ENCODE data around the gene PIGA. TPM values are rescaled to one million over a fixed set of nuclear protein-coding genes. Genes with fewer than 3 reads are reported as not detected.
"Not testable (repeated sequence)": the region's sequence is repeated elsewhere in the genome, so short reads cannot be mapped to it uniquely, and the experiment has no call there.

Gene PIGA
- total RNA-seq, 1 donor from 2014 or later, result 15.8 TPM

DNA sequence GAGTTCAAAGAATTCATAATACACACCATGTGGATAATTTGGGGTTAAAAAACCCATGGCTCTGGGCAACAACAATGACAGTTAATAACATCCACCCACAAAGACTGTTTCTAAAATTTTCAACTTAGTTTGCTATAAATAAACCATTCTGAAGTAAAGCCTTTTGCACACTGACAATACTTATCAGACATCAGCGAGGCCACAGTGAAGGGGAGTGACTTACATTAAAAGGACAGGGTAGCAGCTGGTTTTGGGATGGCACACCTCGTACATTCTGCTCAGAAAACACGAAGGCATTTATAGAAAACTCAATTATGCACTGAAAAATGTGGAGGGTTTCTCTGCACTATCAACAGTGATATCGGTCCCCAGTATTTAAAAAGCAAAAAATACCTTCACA lies 15.0 kb downstream of the PIGA start:
- DNase-seq (ENCODE audit: low spot score), result no peak

DNA sequence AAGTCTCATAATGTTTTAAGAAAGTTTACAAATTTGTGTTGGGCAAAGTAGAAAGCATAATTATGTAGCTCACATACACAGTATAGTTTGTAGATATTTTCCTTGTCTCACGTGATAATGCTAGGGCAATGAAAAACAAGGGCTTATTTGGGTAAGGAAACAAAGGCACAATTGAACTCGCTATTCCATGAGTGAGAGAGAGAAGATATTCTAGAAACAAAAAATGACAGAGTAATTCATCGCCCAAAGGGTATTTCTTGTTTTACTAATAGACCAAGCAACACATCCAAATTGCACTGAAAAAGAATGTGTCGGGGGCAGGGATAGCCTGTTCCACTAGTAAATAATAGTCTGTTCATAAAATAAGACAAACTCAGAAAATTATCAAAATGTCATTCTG lies 16.2 kb downstream of the PIGA start:
- no peak for DNase-seq (ENCODE audit: low spot score)

DNA sequence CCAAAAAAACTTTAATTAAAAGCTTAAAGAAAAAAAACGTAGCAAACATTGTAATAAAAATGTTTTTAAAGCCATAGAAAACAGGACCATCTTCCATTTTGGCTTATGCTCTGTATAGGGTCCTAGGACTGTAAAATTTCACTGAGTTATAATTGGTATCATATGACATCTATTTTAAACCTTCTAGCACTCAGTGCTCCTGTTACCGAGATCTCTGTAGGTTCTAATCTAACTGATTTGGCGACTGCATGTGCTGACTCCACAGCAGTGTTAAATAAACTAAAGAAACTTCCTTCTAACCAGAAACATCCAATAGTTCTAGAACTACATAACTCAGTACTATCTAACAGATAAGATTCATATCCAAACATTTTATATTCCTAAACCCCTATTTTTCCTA lies 19.8 kb downstream of the PIGA start, which contains the start of gene ASB11:
Gene ASB11 (minus strand): TSS at position 132 of the 400 bp plus-strand sequence. CDS start 35 bp downstream, at position 97.
- no peak for DNase-seq (ENCODE audit: low spot score)

DNA sequence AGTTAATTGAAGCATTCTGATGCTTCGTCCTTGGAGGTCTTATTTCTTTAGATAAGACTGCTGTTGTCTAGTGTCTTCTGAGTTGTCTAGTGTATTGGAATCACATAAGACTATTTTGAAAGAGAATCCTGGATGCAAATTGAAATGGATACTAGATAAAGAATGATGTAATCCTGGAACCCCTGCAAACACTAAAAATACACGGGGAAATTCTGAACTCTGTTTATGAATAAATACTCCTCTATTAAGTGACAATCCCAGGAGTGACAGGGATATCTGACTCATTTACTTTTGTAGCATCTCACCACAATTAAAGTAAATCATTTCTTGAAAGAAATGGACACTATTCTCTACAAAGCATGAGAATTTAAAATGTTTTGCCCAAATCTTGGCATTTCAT lies 20.9 kb downstream of the PIGA start:
- DNase-seq (ENCODE audit: low spot score), result no peak

DNA sequence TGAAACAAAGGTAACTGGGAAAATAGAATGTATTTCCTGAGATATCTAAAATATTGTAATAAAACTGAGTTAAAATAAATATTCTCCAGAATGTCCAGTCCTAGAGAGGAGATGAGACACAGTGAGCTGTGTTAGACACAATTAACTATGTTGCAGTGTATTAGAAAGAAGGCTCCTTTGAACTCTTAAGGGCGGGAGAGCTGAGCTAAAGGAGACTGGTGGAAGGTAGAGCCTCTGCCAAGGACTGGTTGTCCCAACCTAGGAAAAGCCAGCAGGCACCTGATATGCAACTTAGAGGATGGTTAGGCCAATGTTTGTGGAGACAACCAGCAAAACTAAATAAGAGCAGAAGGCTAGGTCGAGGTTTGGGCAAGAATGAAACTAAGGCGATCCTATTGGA lies 24.2 kb downstream of the PIGA start:
- no peak for DNase-seq (ENCODE audit: low spot score)

DNA sequence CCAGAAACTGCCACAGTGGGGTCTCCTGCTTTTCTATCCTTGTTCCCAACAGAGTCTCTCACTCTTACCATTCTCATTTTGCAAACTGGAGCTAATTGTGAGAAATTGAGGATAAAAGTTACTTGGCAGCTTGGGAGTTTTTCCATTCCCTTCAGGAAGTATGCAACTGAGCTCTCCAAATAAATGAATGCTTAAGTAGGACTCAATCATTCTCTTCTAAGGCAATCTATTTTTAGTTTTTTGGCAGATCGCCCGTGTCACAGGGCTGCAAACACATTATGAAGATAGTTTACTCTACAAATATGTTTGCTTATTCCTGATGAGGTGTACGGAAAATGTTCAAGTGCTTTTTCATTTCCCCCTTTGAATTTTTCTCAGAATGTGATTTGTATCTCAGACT lies 25.2 kb downstream of the PIGA start:
- peak; percentile 54 for DNase-seq (ENCODE audit: low spot score)

DNA sequence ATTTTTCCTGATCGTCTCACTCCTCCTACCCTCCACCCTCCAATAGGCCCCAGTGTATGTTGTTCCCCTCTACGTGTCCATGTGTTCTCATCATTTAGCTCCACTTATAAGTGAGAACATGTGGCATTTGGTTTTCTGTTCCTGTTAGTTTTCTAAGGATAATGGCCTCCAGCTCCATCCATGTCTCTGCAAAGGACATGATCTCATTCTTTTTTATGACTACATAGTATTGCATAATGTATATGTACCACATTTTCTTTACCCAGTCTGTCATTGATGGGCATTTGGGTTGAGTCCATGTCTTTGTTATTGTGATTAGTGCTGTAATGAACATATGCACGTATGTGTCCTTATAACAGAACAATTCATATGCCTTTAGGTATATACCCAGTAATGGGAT lies 29.4 kb downstream of the PIGA start:
- not testable (repeated sequence) for DNase-seq (ENCODE audit: low spot score)

DNA sequence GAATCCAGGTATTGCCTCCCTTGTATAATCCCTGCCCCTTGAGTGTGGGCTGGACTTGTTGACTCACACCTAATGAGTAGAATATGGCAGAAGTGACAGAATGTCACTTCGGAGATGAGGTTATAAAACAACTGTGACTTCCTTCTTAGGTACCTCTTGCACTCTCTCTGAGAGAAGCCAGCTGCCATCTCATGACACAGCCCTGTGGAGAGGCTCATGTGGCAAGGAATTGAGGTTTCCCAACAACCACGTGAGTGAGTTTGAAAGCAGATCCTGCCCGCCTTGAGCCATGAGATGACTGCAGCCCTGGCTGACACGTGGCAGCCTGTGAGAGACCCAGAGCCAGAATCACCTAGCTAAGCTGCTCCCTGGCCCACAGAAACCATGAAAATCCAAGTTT lies 33.4 kb downstream of the PIGA start:
- peak; percentile 14 for DNase-seq (ENCODE audit: low spot score)

DNA sequence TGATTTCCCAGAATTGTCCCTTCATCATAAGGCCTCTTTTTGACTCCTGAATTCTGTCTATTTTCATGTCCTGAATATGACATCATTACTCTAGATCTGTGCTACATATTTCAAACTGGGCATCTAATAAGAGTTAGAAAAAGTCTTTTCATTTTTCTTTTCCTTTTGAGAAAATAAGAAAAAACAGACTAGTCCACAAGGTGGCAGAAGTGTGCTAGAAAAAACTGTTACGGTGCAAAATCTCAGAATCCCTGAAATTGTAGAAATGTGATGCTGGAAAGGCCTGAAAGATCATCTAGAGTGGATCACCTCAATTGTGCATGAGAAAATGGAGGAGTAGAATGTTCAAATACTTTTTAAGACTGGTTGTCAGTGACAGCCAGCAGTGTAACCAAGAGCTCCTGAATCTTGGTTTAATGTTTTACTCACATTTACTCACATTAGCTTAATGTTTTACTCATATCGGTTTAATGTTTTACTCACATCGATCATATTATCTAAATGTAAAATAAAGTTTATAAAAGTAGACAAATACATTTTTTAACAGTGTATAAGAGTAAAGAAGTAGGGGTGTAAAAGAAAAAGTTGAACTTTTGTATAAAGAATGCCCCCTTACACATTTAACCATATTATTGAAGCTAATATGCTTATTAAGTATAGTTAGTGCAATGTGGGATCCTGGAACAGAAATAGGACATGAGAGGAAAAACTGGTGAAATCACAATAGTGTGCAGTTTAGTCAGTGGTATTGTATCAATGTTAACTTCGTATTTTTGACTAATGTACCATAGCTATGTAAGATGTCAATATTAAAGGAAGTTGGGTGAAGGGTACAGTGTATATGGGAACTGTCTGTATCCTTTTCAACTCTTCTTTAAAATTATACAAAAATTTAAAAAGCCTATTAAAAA lies 35.1 kb downstream of the PIGA start:
- DNase-seq (ENCODE audit: low spot score), result no peak

DNA sequence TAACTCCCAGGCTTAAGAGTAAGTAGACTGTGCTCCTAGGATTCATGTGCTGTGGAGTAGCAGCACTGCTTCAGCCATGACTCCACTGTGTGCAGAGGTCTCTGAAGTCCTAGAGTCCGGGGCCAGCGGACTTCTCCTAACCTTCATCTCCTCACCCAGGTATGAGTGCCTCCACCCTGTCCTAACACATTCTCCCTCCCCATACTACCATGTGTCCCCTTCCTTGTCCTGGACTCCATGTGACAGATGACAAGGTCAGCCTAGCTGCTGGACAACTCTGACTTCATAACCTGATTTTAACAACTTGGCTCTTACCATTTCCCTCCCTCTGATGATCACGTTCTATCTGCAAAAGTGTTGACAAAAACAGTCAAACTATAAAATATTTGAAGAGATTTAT lies 36.5 kb downstream of the PIGA start:
- DNase-seq (ENCODE audit: low spot score), result no peak

DNA sequence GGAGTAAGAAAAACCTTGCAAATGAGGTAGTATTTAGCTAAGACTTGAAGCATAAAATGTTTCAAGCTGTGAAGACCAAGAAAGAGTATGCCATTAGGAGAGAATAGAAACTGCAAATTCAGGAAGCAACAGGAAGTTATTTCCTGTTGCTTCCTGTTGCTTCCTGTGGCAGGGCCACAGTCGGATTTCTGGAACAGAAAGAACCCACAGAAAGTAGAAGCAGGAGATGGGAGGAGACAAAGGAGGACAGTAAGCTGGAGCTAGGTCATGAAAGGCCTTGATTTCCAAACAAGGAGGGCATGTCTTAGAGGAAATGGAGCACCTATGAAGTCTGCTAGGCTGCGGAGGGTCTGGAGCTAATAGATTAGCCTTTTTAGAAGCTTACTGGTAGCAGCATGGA lies 37.1 kb downstream of the PIGA start:
- no peak for DNase-seq (ENCODE audit: low spot score)

DNA sequence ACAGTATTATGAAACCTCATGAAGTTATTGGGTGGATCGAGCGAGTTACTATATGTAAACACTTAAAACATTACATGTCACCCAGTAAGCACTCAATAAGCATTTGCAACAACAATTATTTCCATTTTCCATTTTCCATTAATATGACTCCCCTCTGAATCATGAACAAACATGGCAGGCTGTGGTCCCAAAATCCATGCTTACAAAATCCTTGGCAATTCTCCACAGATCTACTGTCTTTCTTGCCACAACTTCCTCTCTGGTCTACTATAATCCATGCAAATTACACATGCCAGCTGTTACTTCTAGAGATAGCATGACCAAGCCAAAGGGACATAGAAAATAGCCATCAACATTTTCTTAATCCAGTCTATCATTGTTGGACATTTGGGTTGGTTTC lies 41.9 kb downstream of the PIGA start:
- DNase-seq (ENCODE audit: low spot score), result no peak

DNA sequence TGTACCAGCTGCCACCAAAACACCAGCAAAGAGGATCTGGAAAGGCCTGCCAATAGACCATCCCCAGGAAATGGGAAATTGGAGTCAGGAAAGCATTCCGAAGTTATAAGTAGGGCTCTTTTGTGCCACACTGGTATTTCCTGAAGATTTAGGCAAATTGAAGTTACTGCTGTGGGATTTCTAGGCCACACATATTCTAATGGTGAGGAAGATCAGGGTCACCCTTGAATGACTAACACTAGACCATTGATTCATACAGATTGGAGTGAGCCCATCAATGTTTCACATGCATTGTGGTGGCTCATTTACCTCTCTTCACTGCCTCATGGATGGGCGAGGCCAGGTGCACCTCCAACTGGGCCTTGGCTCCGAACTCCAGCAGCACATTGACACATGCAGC lies 42.5 kb downstream of the PIGA start:
- no peak for DNase-seq (ENCODE audit: low spot score)

DNA sequence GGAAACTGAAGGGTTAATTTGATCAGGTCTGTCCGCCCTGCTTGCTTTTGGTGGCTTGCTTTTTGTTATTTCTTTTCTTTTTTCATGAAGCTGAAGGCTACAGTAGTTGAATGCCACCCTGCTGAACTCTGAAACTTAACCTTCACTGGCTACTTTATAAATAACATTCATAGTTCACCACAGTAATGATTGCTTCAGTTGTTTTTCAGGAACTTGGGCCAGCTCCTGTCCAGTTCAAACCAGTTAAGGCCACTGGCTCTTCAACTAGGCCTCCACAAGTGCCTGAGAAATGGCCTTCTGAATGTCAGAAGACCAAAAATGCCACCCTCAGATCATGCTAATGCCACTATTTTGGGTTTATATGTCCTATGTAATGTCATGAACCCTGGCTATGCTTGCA lies 57.7 kb downstream of the PIGA start:
- DNase-seq (ENCODE audit: low spot score), result no peak

DNA sequence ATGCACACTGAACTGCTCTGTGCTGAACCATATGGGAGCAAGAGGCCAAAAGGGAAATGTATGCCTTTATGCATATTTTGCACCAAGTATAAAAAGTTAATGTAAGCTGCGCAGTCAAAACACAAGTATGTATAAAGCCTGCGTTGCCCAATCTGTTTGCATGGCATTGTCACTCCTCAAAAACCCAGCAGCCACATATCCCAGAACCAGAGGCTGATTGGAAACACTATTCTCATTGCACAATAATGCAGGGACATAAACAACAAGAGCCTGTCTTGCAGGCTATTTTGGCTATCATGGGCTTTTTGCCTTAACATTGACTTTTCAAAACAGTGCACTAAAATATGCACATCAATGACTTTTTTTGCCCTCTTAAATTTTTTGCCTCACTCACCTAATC lies 60.4 kb downstream of the PIGA start:
- DNase-seq (ENCODE audit: low spot score), result no peak

DNA sequence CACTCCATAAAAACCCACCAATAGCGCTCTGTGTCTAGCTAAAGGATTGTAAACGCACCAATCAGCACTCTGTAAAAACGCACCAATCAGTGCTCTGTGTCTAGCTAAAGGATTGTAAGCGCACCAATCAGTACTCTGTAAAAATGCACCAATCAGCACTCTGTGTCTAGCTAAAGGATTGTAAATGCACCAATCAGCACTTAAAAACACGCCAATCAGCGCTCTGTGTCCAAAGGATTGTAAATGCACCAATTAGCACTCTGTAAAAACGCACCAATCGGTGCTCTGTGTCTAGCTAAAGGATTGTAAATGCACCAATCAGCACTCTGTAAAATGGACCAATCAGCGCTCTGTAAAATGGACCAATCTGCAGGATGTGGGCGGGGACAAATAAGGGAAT lies 62.0 kb downstream of the PIGA start:
- DNase-seq (ENCODE audit: low spot score), result not testable (repeated sequence)

DNA sequence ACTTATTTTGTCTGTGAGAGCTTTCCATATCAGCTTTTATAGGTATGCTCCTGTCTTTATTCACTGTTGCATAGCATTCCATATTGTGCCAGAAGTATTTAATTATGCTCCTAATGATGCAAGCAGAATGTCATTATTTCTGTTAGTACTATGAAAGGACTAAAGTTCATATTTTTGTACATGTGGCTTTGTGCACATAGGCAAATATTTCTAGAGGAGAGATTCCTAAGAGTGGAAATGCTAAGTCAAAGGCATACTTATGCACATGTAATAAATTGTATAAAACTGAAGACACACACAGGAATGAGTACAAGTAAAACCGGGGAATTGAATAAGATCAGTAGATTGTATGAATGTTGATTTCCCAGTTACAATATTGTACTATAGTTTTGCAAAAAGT lies 63.6 kb downstream of the PIGA start:
- DNase-seq (ENCODE audit: low spot score), result no peak

DNA sequence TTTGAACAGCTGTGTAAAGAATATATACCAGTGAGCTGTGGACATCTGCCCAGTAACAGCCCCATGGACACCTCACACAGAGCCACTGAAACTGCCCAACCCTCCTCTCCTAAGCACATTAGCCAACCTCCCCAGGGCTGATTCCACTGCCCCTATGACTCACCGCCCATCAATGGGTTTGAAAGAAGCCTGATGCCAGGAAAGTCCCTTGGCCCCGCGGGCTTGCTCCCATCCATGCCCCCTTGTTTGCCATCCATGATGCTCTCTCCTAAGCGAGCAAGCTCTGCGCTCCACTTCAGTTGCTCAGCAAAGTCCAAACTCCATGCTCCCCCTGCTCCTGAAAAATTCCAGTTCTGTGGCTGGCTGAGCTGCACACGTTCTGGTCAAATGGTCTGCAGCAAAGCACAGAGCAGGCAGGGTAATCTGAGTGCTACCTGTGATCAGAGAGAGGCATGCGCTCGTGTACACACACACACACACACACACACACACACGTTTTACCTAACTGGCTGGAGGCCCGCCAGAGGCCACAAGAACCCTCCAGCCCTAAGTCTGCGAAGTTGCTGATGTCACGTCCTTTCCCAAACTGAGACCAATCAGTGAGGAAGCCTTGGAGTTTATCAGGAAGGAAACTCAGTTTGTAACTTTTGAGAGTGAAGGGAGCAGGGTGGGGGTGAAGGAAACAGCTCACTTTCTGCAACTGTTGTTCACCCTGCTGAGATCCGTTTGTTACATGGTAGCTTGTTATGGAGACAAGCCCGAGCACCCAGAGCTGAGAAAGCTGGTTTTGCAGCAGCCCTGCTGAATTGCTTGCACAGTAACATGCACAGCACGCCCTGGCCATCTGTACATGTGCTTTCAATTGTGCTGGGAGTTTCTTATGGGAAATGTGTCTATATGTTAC lies 65.5 kb downstream of the PIGA start, which contains the start of gene ASB9:
Gene ASB9 (minus strand): TSS at position 466 of the 904 bp plus-strand sequence. CDS start 209 bp downstream, at position 257.
- peak; percentile 55 for DNase-seq (ENCODE audit: low spot score)

Measured in mucosa of gallbladder (tissue), 1 donor.